Trophoblast cell (in vitro differentiated cells and primary cell): Measurements from ENCODE around the gene TXNDC12.

Experiments
- DNase-seq, 2 donors: peaks; one replicate each; pipeline ENCODE4 v3.0.0-alpha.2; 2016
- H2AFZ ChIP-seq: 2 replicates; pipeline ENCODE4 v1.6.1; 2013; ENCODE audit warnings: low read length, moderate library complexity, mild to moderate bottlenecking; ENCODE audit not compliant: insufficient read depth, poor library complexity
- H2AK5ac ChIP-seq: 2 replicates; pipeline ENCODE4 v1.6.1; 2013; ENCODE audit warnings: mild to moderate bottlenecking, low read length
- H2BK120ac ChIP-seq: 2 replicates; pipeline ENCODE4 v1.6.1; 2013; ENCODE audit warnings: low read length, mild to moderate bottlenecking, moderate library complexity; ENCODE audit not compliant: insufficient read depth, poor library complexity
- H2BK12ac ChIP-seq: 2 replicates; pipeline ENCODE4 v1.6.1; 2013; ENCODE audit warnings: mild to moderate bottlenecking, low read length, moderate library complexity
- H2BK5ac ChIP-seq: 2 replicates; pipeline ENCODE4 v1.6.1; 2013; ENCODE audit warnings: low read length, low read depth, moderate library complexity, mild to moderate bottlenecking; ENCODE audit not compliant: poor library complexity
- H3K14ac ChIP-seq: 2 replicates; pipeline ENCODE4 v1.6.1; 2013; ENCODE audit warnings: mild to moderate bottlenecking, low read length
- H3K18ac ChIP-seq: 2 replicates; pipeline ENCODE4 v1.6.1; 2013; ENCODE audit warnings: mild to moderate bottlenecking, low read length
- H3K23ac ChIP-seq: 2 replicates; pipeline ENCODE4 v1.6.1; 2013; ENCODE audit warnings: low read length
- H3K27ac ChIP-seq: 2 replicates; pipeline ENCODE4 v1.5.1; 2013; ENCODE audit warnings: low read depth, mild to moderate bottlenecking, inconsistent platforms, low read length, moderate library complexity
- H3K27me3 ChIP-seq: 2 replicates; pipeline ENCODE4 v1.6.1; 2013; ENCODE audit warnings: inconsistent platforms, mild to moderate bottlenecking, low read length, moderate library complexity; ENCODE audit not compliant: insufficient read depth
- H3K36me3 ChIP-seq, 2 experiments: 1 replicate in 1 of 2; 2 replicates in 1 of 2; pipeline ENCODE4 v1.6.1; 2013; ENCODE audit warnings: low read length in 2 of 2, mild to moderate bottlenecking in 2 of 2, moderate library complexity in 1 of 2; ENCODE audit not compliant: insufficient read depth in 2 of 2, control insufficient read depth in 1 of 2
- H3K4ac ChIP-seq: 2 replicates; pipeline ENCODE4 v1.6.1; 2013; ENCODE audit warnings: low read depth, mild to moderate bottlenecking, low read length, moderate library complexity
- H3K4me1 ChIP-seq, 2 experiments: 1 replicate in 1 of 2; 2 replicates in 1 of 2; pipeline ENCODE4 v1.6.1; 2013; ENCODE audit warnings: low read length in 2 of 2, mild to moderate bottlenecking in 2 of 2, moderate library complexity in 1 of 2; ENCODE audit not compliant: insufficient read depth in 2 of 2, control insufficient read depth in 1 of 2
- H3K4me2 ChIP-seq: 2 replicates; pipeline ENCODE4 v1.6.1; 2013; ENCODE audit warnings: inconsistent platforms, mild to moderate bottlenecking, low read length, moderate library complexity
- H3K4me3 ChIP-seq: 2 replicates; pipeline ENCODE4 v1.5.1; 2013; ENCODE audit warnings: mild to moderate bottlenecking, low read depth, low read length, inconsistent platforms
- H3K79me1 ChIP-seq: one replicate; pipeline ENCODE4 v1.6.1; 2013; ENCODE audit warnings: low read length
- H3K79me2 ChIP-seq: 2 replicates; pipeline ENCODE4 v1.6.1; 2013; ENCODE audit warnings: low read length, mild to moderate bottlenecking; ENCODE audit not compliant: control insufficient read depth, insufficient read depth, poor library complexity
- H3K9ac ChIP-seq: 2 replicates; pipeline ENCODE4 v1.6.1; 2013; ENCODE audit warnings: mild to moderate bottlenecking, low read length
- H3K9me3 ChIP-seq: 2 replicates; pipeline ENCODE4 v1.6.1; 2013; ENCODE audit warnings: low read depth, mild to moderate bottlenecking, control low read depth, inconsistent platforms, low read length; ENCODE audit not compliant: insufficient read depth
- H4K12ac ChIP-seq: 2 replicates; pipeline ENCODE4 v1.6.1; 2013; ENCODE audit warnings: low read depth, mild to moderate bottlenecking, low read length, moderate library complexity
- H4K8ac ChIP-seq: 2 replicates; pipeline ENCODE4 v1.6.1; 2013; ENCODE audit warnings: low read depth, mild to moderate bottlenecking, low read length, moderate library complexity
- H4K91ac ChIP-seq: one replicate; pipeline ENCODE4 v1.6.1; 2013; ENCODE audit warnings: low read depth, mild to moderate bottlenecking, low read length, moderate library complexity
- WGBS: extraction: QIAGEN DNeasy Blood & Tissue Kit; methylation state at CpG from one replicate; pipeline ENCODE4 v1.1.7; 2013; ENCODE audit warnings: missing lambda C conversion rate; ENCODE audit not compliant: insufficient read length, insufficient coverage; ENCODE audit errors: extremely low coverage; 5-methylcytosine and 5-hydroxymethylcytosine counted together

TXNDC12 gene

GRCh38 chr1:52002038-52002917 lies 52.7 kb downstream of the TXNDC12 start:
- no peaks in the 10 kb centered on the region for H3K27me3 ChIP-seq
- H4K12ac ChIP-seq = no peak overlapping the region
- no peak overlapping the region for H2BK120ac ChIP-seq
- no peak overlapping the region for H4K8ac ChIP-seq
- no CpG with 5 or more reads among the region's 9 CpGs for WGBS
- no peaks in the 10 kb centered on the region for H3K36me3 ChIP-seq
- H3K79me1 ChIP-seq = peaks cover 3% of the 10 kb centered on the region
- no peak overlapping the region for H3K14ac ChIP-seq
- no peak overlapping the region for H2AK5ac ChIP-seq
- H3K79me2 ChIP-seq = no peaks in the 10 kb centered on the region
- no peak overlapping the region for H4K91ac ChIP-seq
- H3K18ac ChIP-seq = no peak overlapping the region
- no peak overlapping the region for H3K9ac ChIP-seq
- peaks cover 0 to 4% of the 10 kb centered on the region in 2 experiments for H3K4me1 ChIP-seq
- H3K23ac ChIP-seq = no peak overlapping the region
- no peak overlapping the region for H3K27ac ChIP-seq
- H2BK5ac ChIP-seq = no peak overlapping the region
- no peak overlapping the region for H3K4me3 ChIP-seq
- H3K4ac ChIP-seq = no peak overlapping the region
- no peak overlapping the region for H2BK12ac ChIP-seq
- DNase-seq = peak; percentile 83 to 99
- H3K9me3 ChIP-seq = no peaks in the 10 kb centered on the region
- H2AFZ ChIP-seq = no peak overlapping the region
- no peak overlapping the region for H3K4me2 ChIP-seq

DNA sequence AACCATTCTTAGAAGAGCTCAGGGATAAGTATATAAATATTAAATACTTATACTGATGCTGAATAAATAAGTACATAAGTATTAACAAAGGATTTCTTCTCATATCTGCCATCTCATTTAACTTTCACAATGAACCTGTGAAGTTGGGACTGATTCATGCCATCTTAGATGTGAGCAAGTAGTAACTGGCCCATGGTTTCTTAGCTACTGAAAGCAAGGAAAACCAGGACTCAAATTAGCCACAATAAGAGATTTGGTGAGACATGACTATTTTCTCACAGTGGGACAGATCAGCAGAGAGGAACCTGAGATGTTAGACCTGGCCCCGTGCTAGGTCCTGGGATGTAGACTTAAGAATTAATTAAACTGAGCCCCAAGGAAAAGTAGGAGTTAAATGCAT lies 56.3 kb downstream of the TXNDC12 start:
- H3K79me2 ChIP-seq = no peaks in the 10 kb centered on the region
- WGBS = no CpG with 5 or more reads among the region's 1 CpG
- H3K36me3 ChIP-seq = no peaks in the 10 kb centered on the region
- no peaks in the 10 kb centered on the region for H3K27me3 ChIP-seq
- no peak overlapping the region for H4K8ac ChIP-seq
- H3K18ac ChIP-seq = no peak overlapping the region
- H3K4ac ChIP-seq = no peak overlapping the region
- no peak overlapping the region for H3K4me3 ChIP-seq
- H2BK5ac ChIP-seq = no peak overlapping the region
- no peak overlapping the region for H3K14ac ChIP-seq
- DNase-seq = no peak
- no peak overlapping the region for H3K27ac ChIP-seq
- no peak overlapping the region for H3K23ac ChIP-seq
- H4K12ac ChIP-seq = no peak overlapping the region
- no peak overlapping the region for H3K4me2 ChIP-seq
- H3K9ac ChIP-seq = no peak overlapping the region
- H2BK120ac ChIP-seq = no peak overlapping the region
- H2BK12ac ChIP-seq = no peak overlapping the region
- no peak overlapping the region for H2AK5ac ChIP-seq
- no peaks in the 10 kb centered on the region for H3K79me1 ChIP-seq
- H3K4me1 ChIP-seq = no peaks in the 10 kb centered on the region
- no peak overlapping the region for H4K91ac ChIP-seq
- no peaks in the 10 kb centered on the region for H3K9me3 ChIP-seq
- H2AFZ ChIP-seq = no peak overlapping the region

DNA sequence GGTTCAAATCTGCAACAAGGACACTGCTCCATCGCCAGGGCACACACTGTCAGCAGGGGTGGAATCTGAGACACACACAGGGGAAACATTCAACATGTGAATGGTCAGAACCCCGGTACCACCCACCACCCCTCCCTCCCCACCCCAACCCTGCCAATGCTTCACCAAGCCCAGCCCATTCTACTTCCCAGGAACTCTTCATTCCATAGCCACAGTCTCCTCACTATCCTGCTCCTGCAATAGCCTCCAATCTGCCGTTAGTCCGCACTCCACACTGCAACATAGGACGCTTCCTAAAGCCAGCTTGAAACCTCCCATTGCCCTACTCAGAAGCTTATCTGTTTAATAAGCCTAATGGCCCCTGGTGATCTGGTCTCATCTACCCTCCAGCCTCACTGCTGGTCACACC lies 57.0 kb downstream of the TXNDC12 start:
- no peak overlapping the region for H3K18ac ChIP-seq
- no peak overlapping the region for H3K4ac ChIP-seq
- H2BK12ac ChIP-seq = no peak overlapping the region
- no peak overlapping the region for H2AFZ ChIP-seq
- no peaks in the 10 kb centered on the region for H3K36me3 ChIP-seq
- H4K12ac ChIP-seq = no peak overlapping the region
- no peak overlapping the region for H2AK5ac ChIP-seq
- H3K14ac ChIP-seq = no peak overlapping the region
- no peak overlapping the region for H3K4me3 ChIP-seq
- H3K23ac ChIP-seq = no peak overlapping the region
- H4K8ac ChIP-seq = no peak overlapping the region
- H3K9me3 ChIP-seq = no peaks in the 10 kb centered on the region
- no peak overlapping the region for H2BK120ac ChIP-seq
- H2BK5ac ChIP-seq = no peak overlapping the region
- H3K79me2 ChIP-seq = no peaks in the 10 kb centered on the region
- H3K4me1 ChIP-seq = no peaks in the 10 kb centered on the region
- H3K79me1 ChIP-seq = no peaks in the 10 kb centered on the region
- H3K9ac ChIP-seq = no peak overlapping the region
- DNase-seq = no peak
- WGBS = no CpG with 5 or more reads among the region's 5 CpGs
- H3K4me2 ChIP-seq = no peak overlapping the region
- H3K27me3 ChIP-seq = no peaks in the 10 kb centered on the region
- no peak overlapping the region for H3K27ac ChIP-seq
- H4K91ac ChIP-seq = no peak overlapping the region

- Histone ChIP-seq H3K9me3 (no peaks in the 10 kb centered on the region), H2BK120ac (no peak within 1 kb of the TSS), H3K9ac (no peak within 1 kb of the TSS), H3K23ac (no peak within 1 kb of the TSS), H3K4ac (no peak within 1 kb of the TSS), H2AFZ (peak within 1 kb of the TSS; percentile 94), H3K79me2 (no peaks in the 10 kb centered on the region), H3K4me2 (peak within 1 kb of the TSS; percentile 85), H3K4me3 (peak within 1 kb of the TSS; percentile 77), H2BK5ac (no peak within 1 kb of the TSS), H3K27ac (no peak within 1 kb of the TSS), H3K36me3 (no peaks in the 10 kb centered on the region), H4K12ac (no peak within 1 kb of the TSS), H3K27me3 (no peaks in the 10 kb centered on the region), H4K8ac (peak within 1 kb of the TSS; percentile 60), H3K4me1 (peaks cover 3 to 4% of the 10 kb centered on the region in 2 experiments), H3K14ac (no peak within 1 kb of the TSS), H2BK12ac (no peak within 1 kb of the TSS), H3K18ac (peak within 1 kb of the TSS; percentile 56), H2AK5ac (no peak within 1 kb of the TSS), H3K79me1 (peaks cover 2% of the 10 kb centered on the region), H4K91ac (peak within 1 kb of the TSS; percentile 60)
- DNase-seq = peak; percentile 86 to 88
- no CpG with 5 or more reads among the region's 46 CpGs for WGBS
Observed at GRCh38 chr1:51990478-51990965, 64.5 kb downstream of the TXNDC12 start, which contains the start of gene RAB3B. TSS of gene RAB3B (minus strand) at chr1:51990700. CDS start at chr1:51977117, 13,583 bp downstream.
